Measurements from ENCODE around the gene NPM3. TPM values are rescaled to one million over a fixed set of nuclear protein-coding genes. Genes with fewer than 3 reads are reported as not detected.

The NPM3 gene
- total RNA-seq, 1 experiment from 2014 or later: 92.6 TPM

GRCh38 chr10:101762736-101763135, 20.5 kb downstream of the NPM3 start:
- intact Hi-C loops (cut with micrococcal nuclease; ENCODE audit: unreplicated experiment): no loop called here
- H3K27me3 ChIP-seq (replicated peaks; ENCODE audit: control insufficient read depth, insufficient read depth, low read length): 0 out of 2 replicates have a peak, but pooled peaks cover 1% of the 10 kb centered on the region
- peaks cover 6% of the 10 kb centered on the region for H3K27me3 Mint-ChIP-seq (ENCODE audit: insufficient read depth, unreplicated experiment)
- no peaks in the 10 kb centered on the region for H3K4me1 Mint-ChIP-seq (ENCODE audit: low read depth, unreplicated experiment)
- no peak overlapping the region for H3K4me3 Mint-ChIP-seq (ENCODE audit: unreplicated experiment)
- no peaks in the 10 kb centered on the region for H3K9me3 ChIP-seq
- no peaks in the 10 kb centered on the region for H3K36me3 Mint-ChIP-seq (ENCODE audit: insufficient read depth, unreplicated experiment)
- no peak for DNase-seq
- no peaks in the 10 kb centered on the region for H3K36me3 ChIP-seq (ENCODE audit: control insufficient read depth, insufficient read depth, low read length)
- BruUV-seq (replicated peaks): no TSS peak
- no peak for TF ChIP-seq CTCF (IDR thresholded peaks at IDR 0.05; ENCODE audit: insufficient read depth in 1 of 2, low read depth in 1 of 2, low read length in 1 of 2, severe bottlenecking in 1 of 2, unreplicated experiment in 1 of 2)
- H3K4me3 ChIP-seq (ENCODE audit: low read depth, low read length): no peak overlapping the region
- POLR2A ChIA-PET: no interaction called here
- H3K27ac Mint-ChIP-seq (ENCODE audit: unreplicated experiment): no peak overlapping the region
- H3K9me3 Mint-ChIP-seq (ENCODE audit: unreplicated experiment): no peaks in the 10 kb centered on the region
- no peaks in the 10 kb centered on the region for H3K4me1 ChIP-seq
- CTCF ChIA-PET: no interaction called here

DNA sequence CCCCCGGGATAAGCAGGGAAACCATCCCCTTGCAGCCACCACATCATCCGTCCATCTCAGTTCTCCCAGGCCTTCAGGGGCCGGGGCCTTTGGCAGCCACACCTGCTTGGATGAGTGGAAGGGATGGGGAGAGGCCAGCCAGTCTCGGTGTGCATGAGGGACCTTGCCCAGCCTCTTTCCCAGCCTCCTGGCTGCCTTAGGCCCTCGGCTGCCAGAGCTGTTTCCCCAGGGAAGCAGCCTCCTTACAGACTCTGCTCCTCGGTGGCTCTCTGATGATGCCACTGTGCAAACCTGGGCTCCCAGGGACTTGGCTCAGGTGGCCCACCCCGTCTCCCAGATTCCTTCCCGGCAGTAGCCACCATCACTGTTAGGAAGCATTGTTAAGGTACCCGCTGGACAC, 22.0 kb downstream of the NPM3 start:
- no peaks in the 10 kb centered on the region for H3K36me3 ChIP-seq (ENCODE audit: control insufficient read depth, insufficient read depth, low read length)
- H3K4me3 Mint-ChIP-seq (ENCODE audit: unreplicated experiment): no peak overlapping the region
- no peaks in the 10 kb centered on the region for H3K27me3 ChIP-seq (replicated peaks; ENCODE audit: control insufficient read depth, insufficient read depth, low read length)
- no peaks in the 10 kb centered on the region for H3K9me3 Mint-ChIP-seq (ENCODE audit: unreplicated experiment)
- no TSS peak for BruUV-seq (replicated peaks)
- intact Hi-C loops (cut with micrococcal nuclease; ENCODE audit: unreplicated experiment): no loop called here
- CTCF ChIA-PET: no interaction called here
- H3K27me3 Mint-ChIP-seq (ENCODE audit: insufficient read depth, unreplicated experiment): peaks cover 6% of the 10 kb centered on the region
- H3K4me3 ChIP-seq (ENCODE audit: low read depth, low read length): no peak overlapping the region
- H3K4me1 Mint-ChIP-seq (ENCODE audit: low read depth, unreplicated experiment): no peaks in the 10 kb centered on the region
- no peaks in the 10 kb centered on the region for H3K4me1 ChIP-seq
- no peak for TF ChIP-seq CTCF (IDR thresholded peaks at IDR 0.05; ENCODE audit: insufficient read depth in 1 of 2, low read depth in 1 of 2, low read length in 1 of 2, severe bottlenecking in 1 of 2, unreplicated experiment in 1 of 2)
- POLR2A ChIA-PET: no interaction called here
- no peaks in the 10 kb centered on the region for H3K9me3 ChIP-seq
- no peak overlapping the region for H3K27ac Mint-ChIP-seq (ENCODE audit: unreplicated experiment)
- no peak for DNase-seq
- H3K36me3 Mint-ChIP-seq (ENCODE audit: insufficient read depth, unreplicated experiment): no peaks in the 10 kb centered on the region

DNA sequence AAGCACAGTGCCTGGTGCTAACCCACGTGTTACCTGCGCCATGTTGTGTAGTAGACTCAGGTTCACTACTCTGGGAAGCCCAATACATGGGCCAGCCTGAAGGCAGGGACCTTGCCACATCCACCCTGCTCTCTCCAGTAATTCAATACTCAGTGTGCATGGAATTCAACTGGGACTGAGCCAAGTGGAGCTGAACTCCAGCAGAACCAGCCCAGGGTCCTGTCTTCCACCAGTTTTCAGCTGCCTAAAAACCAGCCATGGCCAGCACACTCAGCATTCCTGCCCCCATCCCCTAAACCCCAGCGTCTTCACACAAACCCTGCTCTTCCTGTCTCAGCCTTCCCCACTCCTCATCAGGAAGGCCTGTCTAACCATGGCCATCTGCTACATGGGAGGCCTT, 22.7 kb downstream of the NPM3 start:
- H3K9me3 ChIP-seq: no peaks in the 10 kb centered on the region
- Mint-ChIP-seq H3K4me1 (ENCODE audit: low read depth, unreplicated experiment) (no peaks in the 10 kb centered on the region), H3K36me3 (ENCODE audit: insufficient read depth, unreplicated experiment) (no peaks in the 10 kb centered on the region), H3K9me3 (ENCODE audit: unreplicated experiment) (no peaks in the 10 kb centered on the region), H3K27me3 (ENCODE audit: insufficient read depth, unreplicated experiment) (peaks cover 2% of the 10 kb centered on the region), H3K4me3 (ENCODE audit: unreplicated experiment) (no peak overlapping the region), H3K27ac (ENCODE audit: unreplicated experiment) (no peak overlapping the region)
- DNase-seq: no peak
- H3K27me3 ChIP-seq (replicated peaks; ENCODE audit: control insufficient read depth, insufficient read depth, low read length): no peaks in the 10 kb centered on the region
- BruUV-seq (replicated peaks): no TSS peak
- no peak for TF ChIP-seq CTCF (IDR thresholded peaks at IDR 0.05; ENCODE audit: insufficient read depth in 1 of 2, low read depth in 1 of 2, low read length in 1 of 2, severe bottlenecking in 1 of 2, unreplicated experiment in 1 of 2)
- ChIA-PET POLR2A (no interaction called here), CTCF (no interaction called here)
- intact Hi-C loops (cut with micrococcal nuclease; ENCODE audit: unreplicated experiment): no loop called here
- no peaks in the 10 kb centered on the region for H3K4me1 ChIP-seq
- H3K36me3 ChIP-seq (ENCODE audit: control insufficient read depth, insufficient read depth, low read length): no peaks in the 10 kb centered on the region
- H3K4me3 ChIP-seq (ENCODE audit: low read depth, low read length): no peak overlapping the region
